Left forelimb (tissue), 1 donor: ENCODE results near the gene KRT20.

Experiments used
- DNase-seq: peaks from one replicate; pipeline ENCODE4 v3.0.0-alpha.2; 2018; ENCODE audit warnings: low spot score

Gene KRT20

DNA sequence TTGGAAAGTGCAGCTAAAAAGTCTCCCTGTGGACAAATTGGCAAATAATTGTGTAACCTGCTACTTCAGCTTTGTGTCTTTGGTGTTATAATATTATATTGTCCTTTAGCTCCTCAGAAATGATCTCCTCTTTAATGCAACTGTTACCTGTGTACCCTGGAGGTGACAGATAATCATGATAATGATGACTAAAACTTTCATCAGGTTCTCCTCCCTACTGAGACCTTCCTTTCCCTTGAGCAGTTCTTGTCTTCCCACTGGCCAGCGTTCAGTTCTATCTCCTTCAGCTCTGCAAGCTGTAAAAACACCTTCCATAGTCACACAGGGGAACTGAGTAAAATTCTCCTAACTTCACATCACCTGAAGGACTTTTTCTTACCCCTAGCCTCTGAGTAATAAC lies 32.7 kb downstream of the KRT20 start:
- no peak for DNase-seq

DNA sequence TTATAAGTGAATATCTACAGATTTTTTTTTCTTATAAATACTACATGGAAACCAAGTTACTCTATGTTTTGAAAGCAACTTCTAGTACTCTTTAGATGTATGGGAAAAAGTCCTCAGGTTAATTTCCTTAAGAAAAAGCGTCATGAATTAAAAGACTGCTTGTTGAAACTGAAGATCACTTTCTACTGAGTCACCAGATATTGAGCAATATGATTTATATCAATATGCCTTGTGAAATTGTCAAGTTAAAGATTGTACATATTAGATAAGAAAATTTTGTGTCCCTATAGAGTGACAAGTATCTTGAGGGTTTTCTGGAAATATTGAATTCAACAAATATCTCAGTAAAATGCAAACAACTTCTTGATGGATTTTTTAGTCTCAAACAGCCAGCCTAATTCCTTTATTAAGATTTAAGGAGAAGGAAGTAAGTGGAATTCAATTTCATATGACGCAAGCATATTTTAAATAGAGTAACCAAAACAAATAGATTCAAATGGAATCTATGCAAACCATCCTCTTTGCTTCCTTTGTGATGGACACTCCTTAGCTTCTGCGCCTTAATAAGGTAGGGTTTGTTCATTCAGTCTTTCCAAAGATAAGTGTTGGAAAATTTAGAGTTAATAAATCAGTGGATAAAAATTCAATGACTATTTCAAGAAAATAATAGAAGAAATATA lies 34.6 kb downstream of the KRT20 start:
- DNase-seq, result no peak

DNA sequence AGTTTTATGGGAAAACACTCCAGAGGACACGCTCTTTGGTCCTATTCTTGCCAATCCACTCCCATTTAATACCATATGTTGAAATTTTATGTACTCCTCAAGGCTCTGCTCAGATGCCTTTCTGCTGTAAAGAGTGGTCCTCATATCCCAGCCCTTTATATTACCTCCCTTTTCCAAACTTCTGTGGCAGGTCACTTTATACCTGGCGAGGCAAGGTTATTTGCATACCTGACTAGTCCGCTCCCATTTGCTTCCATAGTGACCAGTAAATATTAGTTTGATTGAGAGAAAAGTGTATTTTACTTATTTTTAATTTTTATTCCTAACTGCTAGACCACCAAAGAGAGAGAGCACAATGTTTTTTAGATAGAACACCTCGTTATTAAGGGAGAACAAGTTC lies 35.3 kb downstream of the KRT20 start:
- no peak for DNase-seq

DNA sequence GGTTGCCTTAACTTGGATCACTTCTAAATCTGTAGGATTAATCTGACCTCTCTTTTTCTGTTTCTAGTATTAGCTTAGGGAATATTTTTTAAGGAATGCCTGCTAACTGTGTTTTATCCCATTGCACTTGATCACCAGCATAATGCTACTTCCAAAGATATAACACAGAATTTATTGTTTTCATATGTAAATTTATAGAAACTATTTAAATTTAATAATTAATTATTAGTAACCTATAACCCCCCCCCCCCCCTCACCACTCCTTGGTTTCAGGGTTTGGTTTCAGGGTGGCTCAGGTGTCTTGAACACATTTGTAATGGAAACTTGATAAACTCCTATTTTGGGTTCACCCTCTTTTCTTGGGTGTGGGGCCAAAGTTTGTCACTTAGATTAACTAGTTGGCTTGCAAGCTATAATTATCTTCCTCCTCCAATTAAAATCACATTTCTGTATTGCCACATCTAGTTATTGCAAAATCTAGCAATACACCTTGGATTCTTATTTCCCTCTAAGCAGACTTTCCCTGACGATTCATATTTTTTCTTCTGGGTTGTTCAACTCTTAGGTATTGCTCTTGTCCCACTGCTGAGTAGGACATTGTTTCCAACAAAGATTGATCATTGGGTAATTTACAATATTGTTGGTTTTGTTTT lies 36.3 kb downstream of the KRT20 start:
- DNase-seq, result no peak

DNA sequence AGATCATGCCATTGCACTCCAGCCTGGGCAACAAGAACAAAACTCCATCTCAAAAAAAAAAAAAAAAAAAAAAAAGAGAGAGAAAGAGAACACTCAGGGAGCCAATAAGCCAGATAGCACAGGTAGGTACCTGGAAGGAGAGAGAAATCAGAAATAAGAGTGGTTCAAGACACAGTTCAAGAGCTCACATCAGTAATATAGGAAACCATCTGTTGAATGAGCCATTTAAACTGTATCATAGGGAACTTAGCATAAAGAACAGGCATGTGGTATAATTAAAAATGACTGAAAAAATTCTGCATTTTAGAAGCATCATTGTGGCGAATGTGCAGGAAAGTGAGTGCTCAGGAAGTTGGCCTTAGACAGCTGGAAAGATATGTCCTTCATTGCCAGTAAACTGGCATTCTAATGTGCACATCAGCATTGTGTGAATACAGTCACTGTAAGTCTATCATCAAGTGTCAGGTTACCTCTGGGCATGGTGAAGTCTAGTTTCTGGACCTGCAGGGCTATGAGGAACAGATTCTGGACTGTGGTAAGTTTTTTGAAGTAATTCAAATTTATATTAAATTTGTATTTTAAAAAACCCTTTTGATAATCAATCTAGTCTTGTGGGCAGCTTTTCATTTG lies 38.4 kb downstream of the KRT20 start:
- DNase-seq, result no peak

DNA sequence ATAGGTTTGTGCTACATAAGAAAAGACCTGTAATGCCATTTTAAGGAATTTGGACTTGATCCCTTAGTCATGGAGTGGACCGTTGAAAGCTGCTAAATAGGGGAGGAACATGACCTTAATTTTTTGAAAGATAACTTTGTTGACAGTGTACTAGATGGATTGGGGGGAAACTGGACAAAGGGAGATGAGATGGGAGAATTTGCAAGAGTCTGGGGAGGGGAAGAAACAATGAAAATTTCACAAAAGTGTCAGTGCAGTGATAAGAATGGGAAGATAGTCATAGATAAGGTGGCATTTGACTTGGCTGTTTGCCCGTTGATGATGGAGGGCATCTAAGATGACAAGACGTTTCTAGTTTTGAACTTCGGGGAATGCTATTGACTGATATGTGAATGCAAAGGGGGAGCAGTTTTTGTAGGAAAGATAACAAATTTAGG lies 40.4 kb downstream of the KRT20 start:
- DNase-seq, result no peak

DNA sequence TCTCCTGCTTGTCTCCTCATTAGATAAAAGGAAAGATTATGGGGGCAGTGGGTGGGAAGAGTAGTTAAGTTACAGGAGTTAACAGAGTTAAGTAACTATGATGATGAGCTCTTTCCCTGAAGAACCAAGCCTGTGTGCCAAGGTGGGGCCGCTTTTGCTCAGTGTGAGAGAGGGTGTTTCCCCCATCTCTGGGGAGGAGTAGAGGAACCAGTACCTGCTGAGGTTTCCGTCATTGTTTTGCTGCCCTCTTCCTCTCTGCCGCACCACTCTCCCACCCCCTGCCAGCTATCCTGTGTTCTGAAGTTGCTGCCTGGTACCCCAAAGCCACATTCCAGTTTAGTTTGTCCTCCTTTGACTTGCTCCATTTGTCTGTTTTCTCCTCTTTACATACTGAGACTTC lies 41.8 kb downstream of the KRT20 start:
- no peak for DNase-seq

DNA sequence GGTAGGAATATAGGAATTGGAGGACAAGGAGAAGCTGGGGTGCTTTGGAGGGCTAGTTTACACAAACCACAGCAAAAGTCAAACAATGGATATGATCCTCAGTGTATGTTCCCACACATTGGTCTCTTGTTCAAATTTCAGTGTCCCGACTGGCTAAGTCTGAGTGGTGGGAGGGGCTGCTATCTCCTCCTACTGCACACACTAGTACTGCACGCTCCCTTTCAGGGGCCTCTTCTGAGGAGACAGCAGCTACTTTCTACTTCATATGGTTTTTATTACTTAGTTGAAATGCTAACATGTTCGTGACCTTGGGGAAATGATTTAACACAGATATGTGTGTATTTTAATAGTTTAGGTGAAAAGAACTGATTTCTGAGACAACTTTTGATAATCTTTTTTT lies 43.8 kb downstream of the KRT20 start:
- no peak for DNase-seq

DNA sequence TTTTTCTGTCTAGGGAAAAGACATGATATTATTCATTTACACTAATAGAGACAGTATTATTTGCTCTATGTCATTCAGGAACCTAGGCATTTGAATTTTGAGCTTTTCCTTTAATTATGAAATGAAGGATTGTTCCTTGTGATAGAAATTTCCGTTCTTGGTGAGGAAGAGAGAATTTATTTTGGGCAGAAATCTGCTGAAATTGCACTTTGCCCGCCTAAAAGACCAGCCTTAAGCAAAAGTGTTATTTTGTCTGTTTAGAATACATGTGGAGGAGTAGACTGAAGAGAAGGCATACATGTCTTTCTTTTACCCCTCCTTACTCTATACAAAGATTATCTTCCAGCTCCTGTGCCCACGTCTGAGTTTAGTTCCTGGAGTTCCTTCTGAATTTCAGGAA lies 45.8 kb downstream of the KRT20 start:
- no peak for DNase-seq

DNA sequence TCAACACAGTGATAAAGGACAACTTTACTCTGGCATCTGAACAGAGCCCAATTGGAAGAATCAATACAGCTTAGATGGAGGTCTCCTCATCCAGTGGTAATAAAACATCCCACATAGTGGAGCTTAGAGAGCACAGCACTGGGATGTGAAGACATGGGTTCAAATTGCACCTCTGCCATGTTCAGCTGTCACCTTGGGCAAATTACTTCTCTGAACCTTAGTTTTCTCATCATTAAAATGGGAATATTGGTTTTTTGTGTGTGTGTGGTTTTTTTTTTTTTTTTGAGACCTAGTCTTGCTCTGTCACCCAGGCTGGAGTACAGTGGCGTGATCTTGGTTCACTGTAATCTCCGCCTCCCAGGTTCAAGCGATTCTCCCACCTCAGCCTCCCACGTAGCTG lies 49.0 kb downstream of the KRT20 start:
- DNase-seq, result no peak

DNA sequence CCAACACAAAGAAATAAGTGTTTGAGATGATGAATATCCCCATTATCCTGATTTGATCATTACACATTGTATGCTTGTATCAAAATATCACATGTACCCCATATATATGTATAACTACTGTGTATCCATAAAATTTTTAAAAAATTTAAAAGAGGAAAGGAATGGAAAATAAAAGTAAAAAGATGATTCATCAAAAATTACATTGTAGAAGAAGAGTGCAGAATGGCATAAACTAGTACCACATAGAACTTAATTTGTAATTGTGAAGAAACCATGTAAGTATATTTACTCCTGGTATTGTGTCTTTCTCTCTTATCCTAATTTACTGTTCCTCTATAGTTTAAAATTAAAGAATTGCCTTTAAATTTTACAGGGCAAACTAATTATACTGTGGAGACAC lies 51.2 kb downstream of the KRT20 start:
- no peak for DNase-seq

DNA sequence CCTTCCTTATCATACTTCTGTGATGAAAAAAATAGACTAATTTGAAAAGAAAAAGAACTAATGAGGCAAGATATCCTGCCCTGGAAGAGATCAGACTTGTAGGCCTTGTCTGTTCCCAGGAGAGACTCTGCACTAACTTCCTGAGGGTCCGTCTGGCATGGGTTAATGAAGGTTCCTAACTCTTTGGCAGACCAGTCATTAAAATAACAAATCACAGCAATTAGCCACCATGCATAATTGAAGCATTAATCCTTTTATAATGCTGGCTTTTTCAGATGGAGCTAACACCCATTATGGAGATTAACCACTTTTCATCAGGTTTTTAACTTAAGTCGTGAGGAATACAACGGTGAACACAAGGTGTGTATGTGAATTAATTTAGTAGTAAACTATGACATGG lies 52.2 kb downstream of the KRT20 start:
- DNase-seq, result no peak

DNA sequence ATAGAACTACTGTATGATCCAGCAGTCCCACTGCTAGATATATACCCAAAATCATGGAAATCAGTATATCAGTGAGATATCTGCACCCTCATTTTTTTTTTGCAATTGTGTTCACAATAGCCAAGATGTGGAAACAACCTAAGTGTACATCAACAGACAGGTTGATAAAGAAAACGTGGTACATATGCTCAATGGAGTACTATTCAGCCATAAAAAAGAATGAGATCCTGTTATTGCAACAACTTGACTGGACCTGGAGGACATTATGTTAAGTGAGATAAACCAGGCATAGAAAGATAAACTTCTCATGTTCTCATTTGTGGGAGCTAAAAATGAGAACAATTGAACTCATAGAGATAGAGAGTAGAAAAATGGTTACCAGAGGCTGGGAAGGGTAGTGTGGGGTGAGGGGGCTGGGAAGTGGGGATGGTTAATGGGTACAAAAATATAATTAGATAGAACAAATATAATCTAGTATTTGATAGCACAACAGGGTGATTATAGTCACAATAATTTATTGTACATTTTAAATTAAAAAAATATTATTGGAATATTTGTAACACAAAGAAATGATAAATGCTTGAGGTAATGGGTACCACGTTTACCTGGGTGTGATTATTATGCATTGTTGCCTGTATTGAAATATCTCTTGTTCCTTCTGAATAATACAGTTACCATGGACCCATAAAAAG lies 54.8 kb downstream of the KRT20 start:
- DNase-seq, result no peak

DNA sequence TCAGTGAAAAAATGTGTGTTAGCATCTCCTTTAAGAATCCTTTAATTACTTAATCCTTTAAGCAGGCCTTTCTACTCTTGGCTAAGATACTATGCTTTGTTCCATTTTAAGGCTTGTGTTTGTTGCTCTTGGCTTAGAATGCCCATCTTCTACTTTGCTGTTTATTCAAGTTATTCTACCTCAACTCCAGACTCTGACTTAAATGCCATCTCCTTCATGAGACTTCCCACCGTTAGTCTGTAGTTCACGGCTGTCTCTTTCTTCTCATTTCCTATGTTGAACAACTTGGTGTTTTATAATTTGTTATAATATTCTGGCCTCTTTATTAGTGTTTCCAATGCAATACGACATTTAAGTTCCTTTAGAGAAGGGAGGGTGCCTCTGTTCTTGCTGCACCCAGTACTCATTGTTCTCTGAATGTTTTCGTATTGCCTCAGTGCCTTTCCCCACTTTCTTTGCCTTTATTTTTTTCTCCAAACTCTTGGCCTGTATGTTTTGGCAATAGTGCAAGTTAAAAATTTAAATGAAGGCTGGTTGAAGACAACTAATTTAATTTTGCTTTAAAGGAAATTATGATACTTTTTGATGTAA lies 56.5 kb downstream of the KRT20 start:
- no peak for DNase-seq

DNA sequence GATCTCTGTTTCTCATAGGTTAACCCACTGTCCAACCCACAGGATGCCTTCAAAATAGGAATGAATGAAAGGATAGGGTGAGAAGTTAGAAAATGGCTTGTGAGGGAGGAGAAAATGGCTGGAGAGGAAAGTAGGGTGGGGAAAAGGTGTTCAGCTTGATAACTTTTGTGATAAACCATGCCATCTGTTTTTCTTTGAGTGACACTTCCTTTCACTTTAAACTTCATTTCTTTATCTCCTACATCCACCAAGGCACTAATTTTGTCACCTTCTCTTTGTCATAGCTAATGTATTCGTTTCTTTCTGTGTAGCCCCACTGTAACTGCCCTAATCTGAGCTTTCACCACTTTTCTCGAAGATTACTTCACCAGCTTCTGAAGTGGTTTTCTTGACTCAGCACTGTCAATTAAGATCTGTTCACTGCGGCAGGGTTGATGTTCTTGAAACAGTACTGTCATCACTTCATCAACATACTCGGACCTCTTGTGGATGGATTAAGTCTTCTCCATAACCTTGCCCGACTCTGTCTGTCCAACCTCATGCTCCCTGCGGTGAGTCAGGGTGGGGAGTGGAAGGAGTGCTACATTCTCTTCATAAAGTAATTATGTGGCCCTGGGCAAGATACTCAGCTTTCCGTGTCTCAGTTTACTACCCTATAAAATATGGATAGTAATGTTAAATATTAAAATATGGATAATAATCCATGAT lies 57.1 kb downstream of the KRT20 start:
- no peak for DNase-seq
